C4-2B (cell line): ENCODE results near the gene LRMDA.

Source experiments
- CTCF ChIP-seq: fragments of 450-650 bp; conservative IDR thresholded peaks from 2 replicates; pipeline ENCODE4 v1.5.1; 2017; ENCODE audit warnings: mild to moderate bottlenecking
- ZFX ChIP-seq: fragments of 450-650 bp; IDR thresholded peaks from 2 replicates; pipeline ENCODE4 v1.6.1; 2017

- no peak for TF ChIP-seq CTCF
- TF ChIP-seq ZFX: no peak
Measured at GRCh38 chr10:75483188-75483587, 51.8 kb downstream of the LRMDA start.
